Effector CD4-positive, alpha-beta T cell (primary cell): ENCODE measurements around the gene DNTTIP2.
A peak's percentile ranks its signal among the peaks of the same experiment; 100 is the strongest.
"Not testable (repeated sequence)": the region's sequence is repeated elsewhere in the genome, so short reads cannot be mapped to it uniquely, and the experiment has no call there.

Experiments
- DNase-seq: peaks from one replicate; pipeline ENCODE4 v3.0.0-alpha.2; 2020
- total RNA-seq: gene quantifications from one replicate; lab custom pipeline; 2026; lab: John Stamatoyannopoulos, UW

DNTTIP2 gene, protein sequence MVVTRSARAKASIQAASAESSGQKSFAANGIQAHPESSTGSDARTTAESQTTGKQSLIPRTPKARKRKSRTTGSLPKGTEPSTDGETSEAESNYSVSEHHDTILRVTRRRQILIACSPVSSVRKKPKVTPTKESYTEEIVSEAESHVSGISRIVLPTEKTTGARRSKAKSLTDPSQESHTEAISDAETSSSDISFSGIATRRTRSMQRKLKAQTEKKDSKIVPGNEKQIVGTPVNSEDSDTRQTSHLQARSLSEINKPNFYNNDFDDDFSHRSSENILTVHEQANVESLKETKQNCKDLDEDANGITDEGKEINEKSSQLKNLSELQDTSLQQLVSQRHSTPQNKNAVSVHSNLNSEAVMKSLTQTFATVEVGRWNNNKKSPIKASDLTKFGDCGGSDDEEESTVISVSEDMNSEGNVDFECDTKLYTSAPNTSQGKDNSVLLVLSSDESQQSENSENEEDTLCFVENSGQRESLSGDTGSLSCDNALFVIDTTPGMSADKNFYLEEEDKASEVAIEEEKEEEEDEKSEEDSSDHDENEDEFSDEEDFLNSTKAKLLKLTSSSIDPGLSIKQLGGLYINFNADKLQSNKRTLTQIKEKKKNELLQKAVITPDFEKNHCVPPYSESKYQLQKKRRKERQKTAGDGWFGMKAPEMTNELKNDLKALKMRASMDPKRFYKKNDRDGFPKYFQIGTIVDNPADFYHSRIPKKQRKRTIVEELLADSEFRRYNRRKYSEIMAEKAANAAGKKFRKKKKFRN
- 130 reads per million, percentile 87 among the genes with 10 or more reads in this experiment for total RNA-seq

DNA sequence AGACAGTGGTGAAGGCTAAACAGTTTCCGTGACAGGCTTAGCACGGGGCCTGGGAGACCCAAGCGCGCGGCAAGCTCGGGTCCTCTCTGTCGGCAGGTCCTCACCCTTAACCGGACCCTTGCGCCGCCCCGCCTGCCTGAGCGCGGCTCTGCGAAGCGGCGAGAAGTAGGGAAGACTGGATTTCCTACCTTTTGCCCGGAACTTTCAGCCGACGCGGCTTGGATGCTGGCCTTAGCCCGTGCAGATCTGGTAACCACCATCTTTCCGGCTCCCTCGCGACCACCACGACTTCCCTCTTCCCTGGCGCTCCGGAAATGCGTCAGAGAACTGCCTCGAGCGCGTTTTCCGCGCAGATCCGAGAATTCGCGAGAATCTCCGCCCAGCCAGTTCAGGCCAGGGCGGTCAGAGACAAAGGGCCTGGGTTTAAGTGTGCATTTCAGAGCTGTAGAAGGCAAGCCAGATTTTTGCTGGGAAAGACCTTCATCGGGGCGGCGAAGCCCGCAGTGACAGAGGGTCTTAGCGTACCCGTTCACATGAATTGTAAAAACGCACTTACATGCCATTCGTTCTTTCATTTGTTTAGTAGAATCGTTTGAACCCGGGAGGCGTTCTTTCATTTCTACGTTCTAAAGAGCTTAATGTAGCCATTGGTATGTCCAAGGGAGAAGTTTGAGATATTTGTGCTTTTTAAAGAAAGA, at the start of gene DNTTIP2:
DNTTIP2 (minus strand) TSS at position 318 of the 698 bp plus-strand sequence; CDS start at position 260, 58 bp downstream.
- DNase-seq = peak; percentile 82

DNA sequence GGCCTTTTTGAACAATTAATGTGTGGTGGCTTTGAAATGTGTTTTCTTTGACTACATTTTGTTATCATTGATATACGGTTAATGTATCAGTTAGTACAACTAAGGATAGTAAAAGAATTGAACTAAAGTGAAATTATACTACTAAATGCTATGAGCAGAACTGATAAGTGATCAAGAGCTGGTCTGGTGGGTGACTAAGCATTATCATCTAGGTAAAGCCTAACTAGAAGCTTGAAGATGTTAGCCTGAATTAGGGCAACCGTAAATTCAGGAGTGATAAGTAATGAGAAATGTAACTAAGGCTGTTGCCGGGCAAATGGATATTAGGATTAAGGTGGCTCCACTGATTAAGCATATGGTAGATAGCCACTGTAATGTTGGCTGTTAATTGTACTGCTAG, 46.2 kb upstream of the DNTTIP2 start:
- no peak for DNase-seq

GRCh38 chr1:93919780-93920179, 40.8 kb upstream of the DNTTIP2 start:
- DNase-seq = no peak

- no peak for DNase-seq
These were observed 38.3 kb upstream of the DNTTIP2 start for GRCh38 chr1:93917302-93917701.

- DNase-seq = not testable (repeated sequence)
These were observed 31.9 kb upstream of the DNTTIP2 start for GRCh38 chr1:93910880-93911279.

- DNase-seq = no peak
These were observed 31.3 kb upstream of the DNTTIP2 start for GRCh38 chr1:93910305-93910704.

GRCh38 chr1:93909146-93910050, 30.4 kb upstream of the DNTTIP2 start, which contains the start of gene GCLM:
Gene GCLM, minus strand, starts transcription at chr1:93909430. Its CDS starts 267 bp downstream, at chr1:93909163.
- peak; percentile 85 for DNase-seq

DNA sequence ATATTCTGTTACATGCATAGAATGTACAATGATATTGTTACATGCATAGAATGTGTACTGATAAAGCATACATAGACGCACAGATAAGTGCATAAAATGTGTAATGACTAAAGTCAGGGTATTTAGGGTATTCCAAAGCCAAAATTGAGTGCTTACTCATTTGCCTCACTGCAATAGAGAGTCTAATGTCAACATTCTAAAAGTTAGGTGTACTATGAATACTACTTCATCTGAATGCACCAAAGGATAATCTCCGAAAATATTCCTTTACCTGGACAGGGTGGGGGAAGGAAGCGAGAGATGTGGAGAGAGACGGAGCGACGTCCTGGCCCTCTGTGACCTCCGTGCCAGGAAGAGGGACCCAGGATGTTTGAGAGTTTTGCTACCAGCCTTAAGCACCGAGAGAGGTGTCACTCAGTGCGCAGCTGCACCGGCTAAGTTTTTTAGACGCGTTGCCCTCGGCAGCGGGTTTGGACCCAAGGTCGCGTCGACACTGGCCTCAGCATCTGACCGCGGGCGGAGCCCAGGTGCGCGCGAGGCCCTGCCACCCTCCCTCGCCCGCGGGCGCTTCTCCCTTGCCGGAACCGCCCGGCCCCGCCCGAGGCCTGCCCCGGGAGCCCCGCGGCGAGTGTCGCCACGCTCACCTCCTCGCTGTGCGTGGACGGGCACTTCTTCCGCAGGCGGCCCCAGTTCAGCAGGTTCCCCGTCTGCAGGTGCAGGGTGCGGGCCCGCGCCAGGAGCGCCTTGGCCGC, 29.6 kb upstream of the DNTTIP2 start:
- peak; percentile 35 for DNase-seq

- no peak for DNase-seq
These were observed 28.7 kb upstream of the DNTTIP2 start for GRCh38 chr1:93907718-93908117.

GRCh38 chr1:93906480-93906879, 27.5 kb upstream of the DNTTIP2 start:
- no peak for DNase-seq

DNA sequence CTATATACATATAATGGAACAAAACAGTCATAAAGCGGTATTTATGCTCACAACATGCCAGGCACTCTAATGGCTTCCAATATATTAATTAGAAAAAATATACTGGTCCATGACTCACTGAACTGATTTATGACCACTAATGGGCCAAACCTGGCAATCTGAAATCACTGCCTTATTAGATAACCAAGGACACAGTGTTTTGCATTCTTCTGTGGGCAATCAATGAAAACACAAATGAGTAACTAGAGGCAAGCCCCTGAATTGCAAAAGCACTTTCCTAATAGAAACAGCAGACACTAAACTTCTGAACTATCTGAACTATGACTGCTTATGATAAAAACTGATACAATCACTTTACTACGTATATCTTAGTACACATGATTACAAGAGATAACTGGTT, 26.7 kb upstream of the DNTTIP2 start:
- DNase-seq = no peak

- DNase-seq = no peak
These were observed 26.0 kb upstream of the DNTTIP2 start for GRCh38 chr1:93905051-93905450.

DNA sequence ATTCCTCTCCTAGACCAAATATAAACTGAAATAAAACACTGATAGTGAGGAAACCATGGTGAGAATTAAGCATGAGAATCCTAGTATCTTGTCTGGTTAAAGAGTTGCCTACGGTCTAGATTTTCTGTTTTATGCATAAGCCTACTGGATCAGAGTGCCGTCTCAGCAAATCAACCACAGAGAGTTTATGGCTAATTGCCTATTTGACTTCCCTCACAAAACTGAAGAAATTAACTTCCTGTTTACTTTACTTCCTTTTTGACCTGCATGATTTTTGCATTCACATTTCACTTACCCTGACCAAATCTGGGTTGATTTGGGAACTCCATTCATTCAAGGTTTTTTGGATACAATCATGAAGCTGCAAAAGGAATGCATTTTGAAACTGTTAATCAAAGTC, 25.2 kb upstream of the DNTTIP2 start:
- no peak for DNase-seq

DNA sequence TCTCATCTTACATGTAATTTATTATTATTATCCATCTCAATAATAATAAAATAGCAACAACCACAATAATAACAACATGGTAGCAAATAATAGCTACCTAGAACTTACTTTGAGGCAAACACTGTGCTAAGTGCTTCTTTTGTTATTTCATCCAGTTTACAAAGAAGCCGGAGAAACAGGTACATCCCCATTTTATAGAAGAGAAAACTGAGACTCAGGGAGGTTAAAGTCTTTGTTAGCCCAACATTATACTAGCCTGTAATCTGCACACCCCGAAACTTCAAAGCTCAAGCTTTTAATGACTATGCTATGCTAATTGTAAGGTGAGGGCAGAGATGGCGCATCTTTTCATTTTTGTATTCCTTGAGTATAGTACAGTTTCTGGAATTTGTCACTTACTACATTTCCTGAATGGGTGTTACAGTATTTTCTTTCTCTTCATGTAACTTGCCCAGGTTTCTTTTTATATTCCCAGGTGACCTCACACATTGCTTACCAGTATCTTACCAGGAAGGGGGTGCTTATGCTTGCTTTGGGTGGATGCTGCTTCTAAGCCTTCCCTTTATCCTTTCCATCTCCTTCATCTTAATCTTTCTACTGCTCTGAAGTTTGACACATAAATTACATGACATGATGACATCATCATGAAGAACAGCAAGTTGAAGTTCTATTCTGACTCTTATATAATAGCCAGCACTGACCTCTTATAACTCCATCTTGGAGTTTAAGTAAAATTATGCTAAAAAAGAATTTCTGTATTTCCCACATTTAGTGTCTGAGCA, 21.9 kb upstream of the DNTTIP2 start:
- no peak for DNase-seq

DNA sequence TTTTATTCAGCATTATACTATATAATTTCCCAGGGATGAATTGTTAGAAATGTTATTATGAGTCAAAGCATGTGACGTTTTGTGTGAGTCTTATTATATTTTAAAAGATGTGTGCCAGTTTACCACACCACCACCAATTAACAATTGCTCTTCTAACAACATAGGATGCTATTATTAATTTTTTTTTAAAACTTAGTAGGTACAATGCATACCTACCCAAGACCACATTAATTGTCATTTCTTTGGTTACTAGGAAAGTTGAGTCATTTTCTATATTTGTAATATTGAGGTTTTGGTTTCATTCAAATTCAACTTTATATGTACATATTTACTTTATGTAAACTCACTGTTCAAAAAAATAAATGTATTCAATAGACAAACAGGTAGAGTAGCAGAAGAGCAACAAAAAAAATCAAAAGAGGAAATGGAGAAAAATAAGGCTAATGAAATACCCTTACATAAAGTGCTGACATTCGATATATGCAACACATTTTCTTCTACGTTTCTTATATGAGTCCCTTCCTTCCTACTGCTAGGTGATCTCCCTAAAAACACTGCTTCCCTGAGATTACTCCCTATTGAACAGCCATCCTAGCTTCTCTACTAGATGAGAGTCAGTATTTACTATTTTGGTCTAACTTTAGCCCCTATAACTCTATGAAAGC, 20.7 kb upstream of the DNTTIP2 start:
- DNase-seq = no peak

- no peak for DNase-seq
These were observed 9.9 kb upstream of the DNTTIP2 start for GRCh38 chr1:93888900-93889299.

GRCh38 chr1:93882269-93882668, 3.3 kb upstream of the DNTTIP2 start:
- DNase-seq = no peak

GRCh38 chr1:93880731-93881130, 1.7 kb upstream of the DNTTIP2 start:
- no peak for DNase-seq

- peak; percentile 63 for DNase-seq
These were observed 511 bp downstream of the DNTTIP2 start for GRCh38 chr1:93878501-93878888.

- no peak for DNase-seq
These were observed 1.5 kb downstream of the DNTTIP2 start for GRCh38 chr1:93877529-93877928.
